Measurements from ENCODE around the gene PLA2G4A.
"Not testable (repeated sequence)": the region's sequence is repeated elsewhere in the genome, so short reads cannot be mapped to it uniquely, and the experiment has no call there.

The PLA2G4A gene

DNA sequence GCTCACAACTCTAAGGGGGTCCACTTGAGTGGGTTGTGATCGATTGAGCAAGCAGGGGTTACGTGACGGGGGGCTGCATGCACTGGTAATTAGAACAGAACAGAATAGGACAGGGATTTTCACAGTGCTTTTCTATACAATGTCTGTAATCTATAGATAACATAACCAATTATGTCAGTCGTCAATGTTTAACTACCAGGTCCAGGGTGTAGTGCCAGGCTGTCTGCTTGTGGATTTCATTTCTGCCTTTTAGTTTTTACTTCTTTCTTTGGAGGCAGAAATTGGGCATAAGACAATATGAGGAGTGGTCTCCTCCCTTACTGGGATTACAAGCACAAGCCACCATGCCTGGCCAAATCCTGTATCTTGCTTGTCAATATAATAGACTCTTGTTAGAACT, 94.1 kb downstream of the PLA2G4A start:
- DNase-seq (ENCODE audit: low spot score), result not testable (repeated sequence)

DNA sequence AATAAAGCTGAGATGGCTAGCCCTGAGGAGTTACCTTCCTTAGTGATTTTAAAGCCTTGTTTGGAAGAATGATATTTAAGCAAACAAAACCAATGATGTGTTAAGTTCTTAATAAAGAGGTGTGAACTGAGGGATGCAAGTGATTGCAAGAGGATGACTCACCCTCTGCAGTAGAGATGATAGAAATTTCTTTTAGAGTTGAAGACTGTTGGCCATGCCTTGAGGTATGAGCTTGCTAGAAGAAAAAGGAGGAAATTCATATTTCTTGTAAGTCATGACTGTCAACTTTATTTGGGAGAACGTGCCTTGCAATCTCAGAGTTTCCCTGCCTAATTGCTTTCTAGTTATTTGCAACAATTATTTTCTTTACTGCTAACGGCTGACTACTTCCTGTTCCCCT, 94.7 kb downstream of the PLA2G4A start:
- DNase-seq (ENCODE audit: low spot score), result no peak

DNA sequence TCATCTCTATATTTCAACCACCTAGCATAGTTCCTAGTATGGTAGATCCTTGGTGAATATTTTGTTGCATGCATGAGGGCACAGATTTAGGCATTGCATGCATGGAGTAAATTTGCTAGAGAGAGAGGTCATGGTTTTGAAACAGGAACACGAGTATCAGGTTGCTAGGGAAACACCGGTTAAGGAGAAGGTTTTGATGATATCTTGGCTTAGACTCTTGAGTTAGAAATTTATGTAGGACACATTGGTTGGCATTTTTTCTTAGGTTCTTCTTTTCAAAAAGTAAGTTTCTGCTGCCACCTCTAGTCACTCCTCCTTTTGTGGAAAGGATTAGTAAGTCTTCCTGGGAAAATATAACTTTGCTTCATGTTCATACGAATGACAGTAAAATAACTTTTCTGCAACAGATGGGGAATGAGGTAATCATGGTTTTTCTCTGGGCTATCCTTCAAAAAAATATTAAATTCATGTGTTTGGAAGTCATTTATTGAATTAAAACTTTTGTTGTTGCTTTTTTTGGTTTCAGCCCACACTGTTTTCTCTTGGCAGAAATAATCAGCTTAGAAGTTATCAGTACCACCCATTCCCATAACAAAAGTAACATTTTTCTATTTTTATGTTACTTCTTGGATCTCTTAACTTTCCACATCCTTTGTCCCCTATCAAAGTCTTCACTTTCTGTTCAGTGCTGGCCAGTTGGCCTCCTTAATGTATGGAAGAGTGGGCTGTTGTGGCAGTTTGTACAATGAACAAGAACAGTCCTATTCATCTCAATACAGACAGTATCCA, 97.3 kb downstream of the PLA2G4A start:
- DNase-seq (ENCODE audit: low spot score), result peak; percentile 4

DNA sequence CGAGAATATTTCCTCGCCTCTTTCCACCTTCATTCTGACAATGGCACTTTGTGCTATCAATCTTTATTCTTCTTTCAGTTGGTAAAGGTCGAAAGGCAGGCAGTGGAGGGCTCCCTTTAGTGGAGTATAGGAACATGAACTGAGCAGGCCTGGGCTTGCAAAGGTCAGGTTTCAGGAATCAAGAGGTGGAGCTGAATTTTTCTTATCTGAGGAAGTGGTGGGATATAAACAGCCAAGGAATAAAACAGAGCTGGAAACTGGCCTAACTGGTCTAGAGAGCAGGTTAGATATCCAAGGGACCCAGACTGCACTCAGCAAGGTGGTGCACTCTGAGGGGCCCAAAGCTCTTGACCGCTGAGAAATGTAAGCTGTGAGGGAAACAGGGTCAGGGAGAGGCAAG, 99.1 kb downstream of the PLA2G4A start:
- no peak for DNase-seq (ENCODE audit: low spot score)

DNA sequence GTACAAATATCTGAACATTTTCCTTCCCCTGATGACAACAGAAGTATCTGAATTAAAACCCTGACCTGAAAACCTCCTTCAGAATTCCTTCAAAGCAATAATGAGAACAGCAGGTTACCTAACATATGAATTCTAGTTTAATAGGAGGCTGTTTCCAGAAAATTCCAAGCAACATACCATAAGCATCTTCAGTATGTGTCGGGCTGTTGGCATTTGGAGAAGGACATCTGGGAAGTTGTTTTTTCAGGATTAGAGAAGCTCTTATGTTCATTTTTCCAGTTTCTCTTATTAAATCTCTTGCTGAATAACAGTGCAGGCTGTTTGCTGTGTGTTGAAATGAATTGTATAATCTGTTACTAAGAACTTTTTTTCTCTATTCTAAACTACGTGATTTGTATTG, 101.5 kb downstream of the PLA2G4A start:
- peak; percentile 11 for DNase-seq (ENCODE audit: low spot score)

DNA sequence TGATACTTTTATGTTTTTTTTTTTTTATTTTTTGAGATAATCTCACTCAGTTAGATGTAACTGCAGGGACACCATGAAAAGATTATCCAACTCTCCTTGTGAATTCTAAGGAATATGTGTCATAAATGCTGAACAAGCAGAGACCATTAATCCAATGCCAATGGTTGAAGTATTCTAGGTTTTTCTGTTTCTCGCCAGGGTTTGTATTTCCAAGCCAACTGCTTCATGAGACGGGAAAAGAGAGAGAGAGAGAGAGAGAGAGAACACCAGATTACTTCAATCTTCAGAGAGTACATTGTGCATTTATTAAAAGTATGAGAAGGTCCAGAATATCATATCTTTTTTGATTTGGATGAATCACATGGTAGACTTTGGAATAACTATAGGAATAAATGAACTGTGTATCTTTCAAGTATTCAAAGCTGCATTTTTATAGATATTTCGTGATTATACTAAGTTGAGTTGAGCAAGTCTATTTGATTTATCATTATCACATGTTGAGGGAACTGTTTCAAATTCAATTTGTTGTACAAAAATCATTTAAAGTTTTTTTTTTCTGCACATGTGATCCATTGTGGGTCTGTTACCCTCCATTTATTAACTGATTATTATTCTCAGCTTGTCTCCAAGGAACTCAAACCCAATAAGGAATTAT, 108.4 kb downstream of the PLA2G4A start:
- no peak for DNase-seq (ENCODE audit: low spot score)

DNA sequence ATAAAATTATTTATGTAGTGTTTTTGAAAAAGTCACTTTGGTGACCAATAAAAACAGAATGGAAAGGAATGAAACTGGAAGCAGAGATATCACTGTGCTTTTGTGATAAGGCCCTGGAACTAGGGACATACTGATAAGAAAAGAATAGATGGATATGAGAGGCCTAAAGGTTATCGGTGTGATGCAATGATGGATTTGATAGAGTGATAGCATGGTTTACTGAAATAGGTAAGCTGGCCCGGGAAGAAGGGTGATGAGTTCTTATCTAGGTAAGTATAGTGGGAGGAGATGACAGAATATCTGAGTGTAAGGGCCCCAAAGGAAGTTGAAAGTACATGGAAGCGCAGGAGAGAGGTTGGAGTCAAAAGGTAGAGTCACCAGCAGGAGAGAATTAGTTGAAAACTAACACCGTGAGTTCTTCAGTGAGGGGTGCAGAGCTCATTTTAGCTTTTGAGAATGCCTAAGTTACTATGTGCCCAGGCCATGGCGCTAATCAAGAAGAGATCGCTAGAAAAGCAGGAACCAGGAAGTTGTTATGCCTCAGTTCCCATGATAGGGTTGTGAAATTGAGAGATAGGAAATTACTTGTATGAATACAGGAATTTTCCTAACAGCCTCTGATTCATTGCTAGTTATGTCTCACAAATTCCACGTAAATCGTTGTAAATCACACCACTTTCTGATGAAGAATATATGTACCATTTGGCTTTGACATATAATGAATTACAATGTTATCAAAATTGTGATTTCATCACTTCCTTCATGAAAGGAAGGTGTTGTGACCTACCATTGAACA, 115.3 kb downstream of the PLA2G4A start:
- no peak for DNase-seq (ENCODE audit: low spot score)

DNA sequence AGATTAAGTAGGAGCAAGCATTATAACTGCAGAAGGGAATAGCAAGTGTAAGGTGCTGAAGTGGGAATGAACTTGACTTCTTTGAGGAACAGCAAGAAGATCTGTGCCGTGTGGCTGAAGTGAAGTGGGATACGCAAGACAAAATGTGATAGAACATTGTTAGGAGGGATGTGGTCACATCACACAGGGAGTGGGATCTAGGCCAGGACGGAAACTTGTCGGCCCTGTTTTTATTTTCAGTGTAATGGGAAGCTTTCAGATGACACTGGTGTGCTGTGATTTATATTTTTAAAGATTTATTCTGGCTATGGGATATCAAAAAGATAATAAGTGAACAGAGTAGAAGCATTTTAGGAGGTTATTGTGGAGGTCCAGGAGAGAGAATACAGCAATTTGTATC, 116.4 kb downstream of the PLA2G4A start:
- no peak for DNase-seq (ENCODE audit: low spot score)

DNA sequence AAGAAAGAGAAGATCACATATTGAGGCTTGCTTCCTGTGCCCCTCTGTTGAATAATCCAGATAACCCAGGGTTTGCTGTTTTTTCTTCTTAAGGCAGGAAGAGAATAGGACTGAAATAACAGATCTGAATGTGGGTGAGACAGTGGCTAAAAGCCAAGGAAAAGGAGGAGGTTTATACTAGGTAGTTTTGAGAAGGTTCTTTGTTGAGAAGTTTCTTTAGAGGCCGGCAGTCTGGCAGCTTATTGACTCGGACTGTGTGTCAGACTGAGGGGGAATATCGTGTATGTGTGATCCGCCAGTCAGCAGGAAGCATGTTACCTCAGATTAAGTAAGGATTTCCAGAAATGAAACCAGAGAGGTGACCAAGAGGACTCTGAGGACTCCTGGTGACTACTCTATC, 119.8 kb downstream of the PLA2G4A start:
- DNase-seq (ENCODE audit: low spot score), result no peak

DNA sequence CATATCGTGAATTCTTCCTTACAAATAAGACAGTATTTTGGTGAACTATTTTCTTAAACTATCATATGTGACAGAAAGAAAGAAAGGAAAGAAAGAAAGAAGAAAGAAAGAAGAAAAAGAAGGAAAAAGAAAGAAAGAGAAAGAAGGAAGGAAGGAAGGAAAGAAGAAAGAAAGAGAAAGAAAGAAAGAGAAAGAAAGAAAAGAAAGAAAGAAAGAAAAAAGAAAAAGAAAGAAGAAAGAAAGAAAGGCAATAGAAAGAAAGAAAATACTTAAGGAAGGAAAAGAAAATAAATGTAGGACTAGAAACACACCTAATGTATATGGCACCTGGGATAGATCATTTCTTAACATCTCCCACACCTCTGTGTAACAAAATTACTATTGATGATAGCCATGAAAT, 120.4 kb downstream of the PLA2G4A start:
- no peak for DNase-seq (ENCODE audit: low spot score)

DNA sequence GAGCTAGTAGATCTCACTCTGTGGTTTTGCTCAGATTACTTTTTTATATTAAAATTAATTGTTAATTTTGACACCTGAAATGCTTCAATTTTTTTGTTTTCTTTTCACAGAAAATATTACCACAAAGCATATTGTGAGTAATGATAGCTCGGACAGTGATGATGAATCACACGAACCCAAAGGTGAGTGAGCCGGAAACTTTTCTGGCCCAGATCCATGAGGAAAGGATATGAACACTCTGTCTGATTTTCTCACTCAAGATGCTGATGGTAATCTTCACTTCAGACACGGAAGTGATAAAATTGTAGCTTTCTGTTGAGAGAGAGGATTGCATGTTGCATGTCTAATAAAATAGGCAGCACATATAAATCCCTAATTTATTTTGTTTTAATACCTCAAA, 121.8 kb downstream of the PLA2G4A start:
- no peak for DNase-seq (ENCODE audit: low spot score)

DNA sequence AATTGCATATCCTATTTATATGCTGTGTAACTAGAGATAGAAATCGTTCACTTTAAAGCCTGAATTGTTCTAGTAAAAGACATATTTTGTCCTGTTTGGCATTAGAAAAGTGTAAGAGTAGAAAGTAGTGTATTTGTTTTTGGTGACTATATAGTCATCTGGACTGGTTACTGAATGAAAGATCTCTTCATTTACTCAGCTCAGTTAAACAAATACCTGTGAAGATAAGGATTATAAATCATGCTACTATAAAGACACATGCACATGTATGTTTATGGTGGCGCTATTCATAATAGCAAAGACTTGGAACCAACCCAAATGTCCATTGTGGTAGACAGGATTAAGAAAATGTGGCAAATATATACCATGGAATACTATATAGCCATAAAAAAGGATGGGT, 125.1 kb downstream of the PLA2G4A start:
- no peak for DNase-seq (ENCODE audit: low spot score)

DNA sequence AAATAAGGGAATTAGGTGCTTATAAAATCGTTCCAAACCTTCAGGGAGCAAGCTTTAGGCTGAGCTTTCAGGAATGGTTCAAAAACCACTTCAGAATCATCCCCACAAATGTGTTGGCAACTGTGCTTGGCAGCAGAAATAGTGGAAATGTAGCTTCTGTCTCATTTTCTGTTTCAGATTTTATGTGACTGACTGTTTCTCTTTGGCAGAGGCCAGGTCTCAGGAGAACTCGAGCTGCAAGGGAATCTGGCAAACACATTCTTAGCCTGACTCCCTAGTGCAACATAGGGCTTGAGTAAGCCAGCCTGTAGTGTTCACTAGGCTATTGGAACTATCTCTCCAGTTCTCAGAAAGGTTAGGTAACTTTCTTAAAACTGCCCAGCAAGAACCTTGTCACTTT, 128.6 kb downstream of the PLA2G4A start:
- DNase-seq (ENCODE audit: low spot score), result no peak

DNA sequence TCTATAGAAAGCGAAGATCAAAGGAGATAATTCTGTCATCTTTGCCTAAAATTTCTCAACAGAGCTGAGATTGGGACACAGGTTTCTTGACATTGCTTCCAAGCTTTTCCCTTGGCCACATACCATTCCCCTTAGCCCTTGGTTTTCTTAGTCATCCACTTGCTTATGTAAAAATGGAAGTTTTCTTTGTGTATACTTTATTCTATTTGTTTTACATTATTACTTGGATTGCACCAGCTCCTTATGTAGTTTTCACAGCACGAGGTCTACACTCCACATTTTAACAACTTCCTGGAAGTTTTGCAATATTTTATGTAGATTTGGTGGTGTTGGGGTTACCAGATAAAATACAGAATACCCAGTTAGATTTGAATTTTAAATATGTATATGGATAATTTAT, 129.8 kb downstream of the PLA2G4A start:
- peak; percentile 24 for DNase-seq (ENCODE audit: low spot score)

DNA sequence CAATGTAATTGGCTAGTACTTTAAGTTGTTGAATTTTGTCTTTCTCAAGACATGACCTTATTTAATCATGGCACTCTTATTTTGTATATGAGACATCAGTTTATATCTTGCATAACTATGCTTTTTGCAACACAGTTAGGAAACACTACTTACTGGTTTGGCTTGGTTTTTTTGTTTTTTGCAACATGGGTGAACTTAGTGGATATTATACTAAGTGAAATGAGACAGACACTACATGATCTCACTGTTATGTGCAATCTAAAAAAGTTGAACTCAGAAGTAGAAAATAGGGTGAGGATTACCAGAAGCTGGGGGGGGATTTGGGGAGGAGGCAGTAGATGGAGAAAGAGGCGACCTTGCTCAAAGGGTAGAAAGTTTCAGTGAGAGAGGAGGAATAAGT, 132.1 kb downstream of the PLA2G4A start:
- no peak for DNase-seq (ENCODE audit: low spot score)

DNA sequence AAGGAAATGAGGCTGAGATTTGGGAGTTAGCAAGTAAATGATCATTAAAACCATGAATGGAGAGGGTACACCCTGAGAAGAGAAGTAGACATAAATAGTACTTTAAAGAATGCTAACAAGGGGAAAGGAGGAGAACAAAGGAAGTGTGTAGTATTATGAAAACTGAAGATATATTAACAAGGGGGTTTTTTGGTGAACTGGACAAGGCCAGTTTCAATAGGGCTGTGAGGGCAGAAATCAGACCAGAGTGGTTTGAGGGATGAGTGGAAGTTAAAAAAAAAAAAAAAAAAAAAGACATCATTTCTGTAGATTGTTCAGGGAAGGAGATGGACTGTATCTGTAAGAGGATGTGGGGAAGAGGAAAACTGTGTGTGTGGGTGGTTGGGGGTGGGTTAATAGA, 137.1 kb downstream of the PLA2G4A start:
- DNase-seq (ENCODE audit: low spot score), result no peak

DNA sequence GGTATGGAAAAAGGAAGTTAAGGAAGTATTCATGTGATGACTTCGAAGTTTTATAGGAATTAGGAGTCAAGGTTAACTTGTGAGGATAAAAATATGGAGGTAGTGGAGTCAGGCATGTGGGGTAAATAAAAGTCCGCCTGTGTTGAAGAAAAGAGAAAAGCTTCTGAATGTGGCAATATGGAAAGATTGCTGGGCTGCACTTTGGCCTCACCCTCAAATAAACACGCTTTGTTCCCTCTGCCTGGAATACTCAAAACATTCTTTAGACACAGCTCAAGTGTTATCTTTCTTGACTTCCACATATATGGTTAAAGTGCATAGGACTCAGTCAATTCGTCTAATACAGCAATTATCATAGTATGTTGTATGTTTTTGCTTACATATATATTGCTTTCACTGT, 137.7 kb downstream of the PLA2G4A start:
- DNase-seq (ENCODE audit: low spot score), result no peak

DNA sequence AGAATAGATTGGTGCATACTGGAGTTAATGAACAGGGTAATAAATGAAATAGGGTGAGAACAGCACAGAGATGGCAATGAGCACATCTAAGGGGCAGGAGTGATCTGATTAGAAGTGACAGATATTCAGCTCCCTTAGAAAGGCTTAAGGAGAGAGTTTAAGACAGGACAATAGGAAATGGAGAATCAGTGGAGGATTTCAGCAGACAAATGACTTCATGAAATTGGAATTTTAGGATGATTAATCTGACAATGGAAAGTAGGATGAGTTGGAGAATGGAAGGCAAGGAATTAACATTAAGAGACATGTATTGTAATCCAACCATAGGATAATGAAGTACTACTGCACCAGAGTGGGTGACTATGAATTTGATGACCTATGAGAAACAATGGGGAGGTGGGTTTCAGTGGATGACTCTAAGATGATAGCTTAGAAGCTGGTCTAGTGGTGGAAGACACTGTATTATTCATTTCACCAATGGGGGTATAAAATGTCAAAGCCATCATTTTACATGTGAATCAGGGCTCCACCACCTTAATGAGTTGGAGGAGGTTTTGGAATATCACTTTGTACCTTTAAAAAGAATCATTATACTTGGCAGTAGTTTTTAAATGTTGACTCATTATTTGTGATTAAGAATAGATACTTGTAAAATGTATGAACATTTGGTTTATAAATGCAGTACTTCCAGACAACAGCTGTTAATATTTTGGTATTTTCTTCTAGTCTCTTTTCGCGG, 139.1 kb downstream of the PLA2G4A start:
- no peak for DNase-seq (ENCODE audit: low spot score)

DNA sequence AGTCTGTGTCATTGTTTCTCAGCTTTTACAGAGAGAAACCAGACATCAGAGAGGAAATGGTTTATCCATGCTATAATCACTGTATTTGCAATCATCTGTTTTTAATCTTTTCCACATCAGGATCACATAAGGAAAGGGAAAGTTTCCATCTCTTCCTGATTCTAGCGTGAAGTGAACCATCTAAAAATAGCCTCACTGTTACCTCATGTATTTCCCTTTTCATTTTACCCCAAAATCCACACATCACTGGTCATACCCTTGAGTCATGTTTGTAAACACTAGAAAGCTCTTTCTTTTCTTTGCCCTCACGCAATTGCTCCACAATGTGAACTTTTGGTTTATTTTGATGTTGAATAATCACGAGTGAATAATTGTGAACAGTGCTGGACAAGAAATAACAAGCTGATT, 146.0 kb downstream of the PLA2G4A start:
- DNase-seq (ENCODE audit: low spot score), result peak; percentile 55

DNA sequence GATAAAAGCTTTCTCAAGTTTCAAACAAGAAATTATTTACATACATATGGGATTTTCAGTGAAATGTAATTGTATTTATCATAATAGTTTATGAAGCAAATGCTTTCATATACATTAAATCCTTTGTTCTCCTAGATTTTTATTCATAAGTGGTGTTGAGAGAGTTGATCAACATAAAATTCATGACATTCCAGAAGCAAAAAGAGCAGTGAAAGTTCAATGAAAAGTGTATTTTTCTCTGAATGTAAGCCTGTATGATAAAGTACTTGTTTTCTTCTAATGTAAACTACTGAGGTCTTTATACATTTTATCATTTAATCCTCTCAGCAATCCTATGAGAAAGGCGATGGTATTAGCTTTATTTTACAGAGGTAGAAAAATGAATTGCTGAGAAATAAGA, 146.5 kb downstream of the PLA2G4A start:
- DNase-seq (ENCODE audit: low spot score), result no peak

DNA sequence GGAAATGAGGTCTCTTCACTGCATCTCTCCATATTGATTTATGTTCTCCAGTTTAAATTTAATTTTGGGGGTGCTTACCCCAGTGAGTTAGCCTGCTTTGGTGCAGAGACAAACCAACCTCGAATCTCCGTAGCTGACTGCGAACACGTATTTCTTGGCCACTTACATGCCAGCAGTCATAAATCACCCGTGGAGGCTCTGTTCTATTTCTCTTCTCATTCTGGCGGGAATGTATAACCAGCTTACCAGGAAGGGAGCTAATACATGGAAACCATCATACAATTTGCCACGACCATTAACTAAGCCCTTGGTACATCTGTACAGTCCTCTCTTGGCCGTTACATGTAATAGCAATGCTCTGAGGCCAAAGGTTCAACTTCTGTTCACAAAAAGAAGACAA, 148.0 kb downstream of the PLA2G4A start:
- DNase-seq (ENCODE audit: low spot score), result no peak

DNA sequence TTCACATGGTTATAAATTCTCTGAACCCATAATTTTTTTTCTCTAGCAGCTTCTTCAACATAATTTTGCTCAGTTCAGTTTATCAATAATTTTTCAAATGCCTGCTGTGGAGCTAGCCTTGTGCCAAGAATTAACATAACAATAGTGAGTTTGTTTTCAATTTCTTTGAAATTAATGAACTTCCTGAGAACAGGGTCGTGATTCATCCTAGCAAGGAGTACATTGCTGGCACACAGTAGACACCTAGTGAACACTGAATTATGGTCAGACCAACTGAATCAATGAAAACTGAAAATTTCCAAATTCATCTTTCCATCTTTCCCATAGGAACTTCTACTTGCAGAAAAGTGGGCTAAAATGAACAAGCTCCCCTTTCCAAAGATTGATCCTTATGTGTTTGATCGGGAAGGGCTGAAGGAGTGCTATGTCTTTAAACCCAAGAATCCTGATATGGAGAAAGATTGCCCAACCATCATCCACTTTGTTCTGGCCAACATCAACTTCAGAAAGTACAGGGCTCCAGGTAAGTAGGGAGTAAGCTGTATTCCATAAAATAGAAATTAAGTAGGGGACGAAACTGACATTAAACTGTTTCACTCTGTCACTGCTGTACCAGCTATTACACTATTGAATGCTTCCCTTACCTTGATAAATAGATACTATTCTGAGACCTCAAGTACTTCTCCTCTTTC, 148.7 kb downstream of the PLA2G4A start:
- DNase-seq (ENCODE audit: low spot score), result no peak

All from hepatic stellate cell (primary cell).